Stimulated activated naive CD8-positive, alpha-beta T cell treated with anti-CD3 and anti-CD28 coated beads, Interleukin-15, Interleukin-2, amounts not matched to agents 100 U/mL and 50 U/mL, for 24 hours (primary cell): ENCODE data around the gene IDE.
"Not testable (repeated sequence)": the region's sequence is repeated elsewhere in the genome, so short reads cannot be mapped to it uniquely, and the experiment has no call there.

Experiments
- ATAC-seq: fragments of 150-1000 bp; cut with Tn5 transposase; one replicate; pipeline ENCODE4 v1.10.0; 2021
- DNase-seq: peaks from one replicate; pipeline ENCODE4 v3.0.0; 2021

The IDE gene

DNA sequence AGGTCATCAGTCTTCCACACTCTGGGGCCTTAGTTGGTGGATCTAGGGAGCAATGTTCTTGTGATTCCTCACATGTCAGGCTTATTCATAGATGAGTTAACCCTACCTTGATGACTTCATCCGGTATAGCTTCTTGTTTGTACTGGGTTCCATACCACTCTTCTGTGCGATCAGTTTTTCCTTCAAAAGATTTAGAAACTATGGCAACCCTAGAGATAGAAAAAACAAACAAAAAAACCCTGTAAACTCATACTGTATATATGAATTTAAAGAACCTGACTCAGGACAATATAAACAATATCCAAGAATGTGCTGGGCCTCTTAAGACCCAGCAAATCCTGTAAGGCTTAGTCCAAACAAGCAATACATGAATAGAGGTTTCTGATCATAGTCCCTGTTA is 83.5 kb downstream of the IDE start:
- DNase-seq (no peak), ATAC-seq (no peak)

GRCh38 chr10:92486637-92487036 is 87.3 kb downstream of the IDE start:
- ATAC-seq (no peak), DNase-seq (no peak)

GRCh38 chr10:92483539-92483938 is 90.4 kb downstream of the IDE start:
- no peak for ATAC-seq

DNA sequence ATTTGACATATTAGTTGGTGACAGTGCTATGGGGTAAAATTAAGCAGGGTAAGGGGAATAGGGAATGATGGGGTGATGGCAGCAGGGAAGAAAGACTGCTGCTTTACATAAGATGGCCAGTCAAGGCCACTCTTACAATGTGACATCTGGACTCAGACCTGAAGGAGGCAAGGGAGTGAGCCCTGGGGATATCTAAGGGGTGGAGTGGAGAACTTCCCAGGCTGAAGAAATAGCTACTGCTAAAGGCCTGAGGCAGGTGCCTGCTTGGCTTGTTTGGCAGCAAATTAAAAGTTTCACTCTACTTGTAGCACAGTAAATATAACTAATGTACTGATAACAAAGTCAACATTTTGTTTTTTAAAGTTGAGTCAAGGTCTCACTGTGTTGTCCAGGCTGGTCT is 93.5 kb downstream of the IDE start:
- DNase-seq (no peak), ATAC-seq (no peak)

More at GRCh38 chr10:92483539-92483938, 90.4 kb downstream of the IDE start:
- no peak for DNase-seq

DNA sequence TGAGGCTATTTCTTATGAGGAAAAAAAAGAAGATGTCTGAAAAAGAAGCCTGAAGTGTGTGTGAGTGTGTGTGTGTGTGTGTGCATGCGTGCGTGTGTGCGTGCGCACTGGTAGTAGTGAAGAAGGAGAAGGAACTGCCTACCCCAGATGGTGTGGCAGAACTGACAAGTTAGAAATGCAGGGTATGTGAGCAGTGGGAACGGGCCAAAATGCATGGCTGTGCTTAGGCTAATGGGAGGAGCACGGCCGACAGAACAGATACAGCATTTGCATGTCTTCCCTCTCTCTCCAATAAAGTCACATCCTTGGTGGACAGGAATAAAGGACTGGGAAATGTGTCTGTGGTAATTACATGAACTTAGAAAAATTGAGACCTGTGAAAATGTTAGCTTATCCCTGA is 94.3 kb downstream of the IDE start:
- ATAC-seq: no peak

GRCh38 chr10:92478536-92478935 is 95.4 kb downstream of the IDE start:
- no peak for ATAC-seq
- DNase-seq: no peak

More for the DNA sequence above, 94.3 kb downstream of the IDE start:
- no peak for DNase-seq

DNA sequence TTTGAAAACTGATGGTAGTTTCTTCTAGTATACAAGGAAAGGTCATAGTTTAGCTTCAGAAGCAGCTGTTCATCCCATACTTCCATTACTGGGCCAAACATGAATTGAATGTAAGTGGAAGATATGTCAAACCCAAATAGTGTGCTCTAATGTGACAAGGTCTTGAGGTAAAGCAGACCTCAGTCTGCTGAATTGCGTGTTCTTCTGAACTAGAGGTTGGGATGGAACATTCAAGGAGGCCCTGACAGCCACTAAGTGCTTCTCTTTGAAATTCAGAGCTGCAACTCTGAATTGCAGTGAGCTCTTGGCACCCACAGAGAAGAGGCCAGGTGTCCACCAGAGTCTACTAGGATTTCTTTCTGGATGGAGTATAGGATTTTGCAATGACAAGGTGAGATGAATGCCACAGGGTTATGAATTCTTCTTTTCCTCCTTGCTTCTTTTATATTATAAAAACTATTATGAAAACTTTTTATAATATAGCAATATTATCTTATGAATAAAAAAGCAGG is 98.5 kb downstream of the IDE start:
- no peak for DNase-seq
- no peak for ATAC-seq

GRCh38 chr10:92470026-92470425 is 103.9 kb downstream of the IDE start:
- ATAC-seq (no peak), DNase-seq (no peak)

DNA sequence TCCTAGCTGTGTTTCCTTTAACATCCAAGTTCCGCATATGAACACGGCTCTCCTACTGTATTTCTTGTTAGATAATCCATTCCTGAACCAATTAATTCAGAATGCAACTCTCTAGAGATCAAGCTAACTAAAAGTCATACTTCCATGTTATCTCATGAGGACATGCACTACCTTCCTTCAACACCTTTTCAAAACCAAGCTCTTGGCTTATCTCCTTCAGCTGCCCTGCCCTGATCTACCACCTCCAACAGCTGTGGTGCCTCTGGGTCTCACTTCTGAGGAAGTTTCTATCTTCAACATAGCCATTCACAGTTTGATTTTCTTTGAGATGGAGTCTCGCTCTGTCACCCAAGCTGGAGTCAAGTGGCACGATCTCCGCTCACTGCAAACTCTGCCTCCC is 109.5 kb downstream of the IDE start:
- DNase-seq (no peak), ATAC-seq (no peak)

GRCh38 chr10:92463582-92463981 is 110.3 kb downstream of the IDE start:
- ATAC-seq (no peak), DNase-seq (no peak)

GRCh38 chr10:92454955-92455354 is 118.9 kb downstream of the IDE start:
- ATAC-seq, DNase-seq: not testable (repeated sequence)

- ATAC-seq (no peak), DNase-seq (no peak)
These were observed 121.6 kb downstream of the IDE start for GRCh38 chr10:92452313-92452712.

GRCh38 chr10:92451431-92451830 is 122.5 kb downstream of the IDE start:
- no peak for DNase-seq
- no peak for ATAC-seq

GRCh38 chr10:92450896-92451295 is 123.0 kb downstream of the IDE start:
- no peak for DNase-seq
- no peak for ATAC-seq

DNA sequence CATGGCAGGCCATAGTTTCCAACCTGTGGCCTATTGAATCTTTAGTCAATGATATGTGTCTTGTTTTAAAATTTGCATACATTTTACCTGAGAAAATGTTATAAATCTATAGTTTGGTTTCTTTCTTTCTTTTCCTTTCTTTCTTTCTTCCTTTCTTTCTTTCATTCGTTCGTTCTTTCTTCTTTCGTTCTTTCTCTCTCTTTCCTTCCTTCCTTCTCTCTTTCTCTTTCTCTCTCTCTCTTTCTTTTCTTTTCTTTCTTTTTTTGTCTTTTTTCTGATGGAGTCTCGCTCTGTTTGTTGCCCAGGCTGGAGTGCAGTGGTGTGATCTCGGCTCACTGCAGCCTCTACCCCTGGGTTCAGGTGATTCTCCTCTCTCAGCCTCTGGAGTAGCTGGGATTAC is 133.3 kb downstream of the IDE start:
- ATAC-seq (no peak), DNase-seq (no peak)

DNA sequence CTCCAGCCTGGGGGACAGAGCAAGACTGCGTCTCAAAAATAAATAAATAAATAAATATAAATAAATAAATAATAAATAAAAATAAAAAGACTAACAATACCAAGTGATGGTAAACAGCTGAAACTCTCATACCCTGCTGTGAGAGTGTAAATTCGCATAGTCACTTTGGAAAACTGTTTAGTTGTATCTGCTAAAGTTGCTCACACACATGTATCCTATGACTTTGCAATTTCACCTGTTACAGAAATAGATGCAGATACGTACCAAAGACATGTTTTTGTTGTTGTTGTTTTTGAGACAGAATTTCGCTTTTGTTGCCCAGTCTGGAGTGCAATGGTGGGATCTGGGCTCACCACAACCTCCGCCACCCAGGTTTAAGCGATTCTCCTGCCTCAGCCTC is 135.7 kb downstream of the IDE start:
- ATAC-seq: no peak
- no peak for DNase-seq

- no peak for DNase-seq
- no peak for ATAC-seq
These were observed 137.3 kb downstream of the IDE start for GRCh38 chr10:92436611-92437010.

DNA sequence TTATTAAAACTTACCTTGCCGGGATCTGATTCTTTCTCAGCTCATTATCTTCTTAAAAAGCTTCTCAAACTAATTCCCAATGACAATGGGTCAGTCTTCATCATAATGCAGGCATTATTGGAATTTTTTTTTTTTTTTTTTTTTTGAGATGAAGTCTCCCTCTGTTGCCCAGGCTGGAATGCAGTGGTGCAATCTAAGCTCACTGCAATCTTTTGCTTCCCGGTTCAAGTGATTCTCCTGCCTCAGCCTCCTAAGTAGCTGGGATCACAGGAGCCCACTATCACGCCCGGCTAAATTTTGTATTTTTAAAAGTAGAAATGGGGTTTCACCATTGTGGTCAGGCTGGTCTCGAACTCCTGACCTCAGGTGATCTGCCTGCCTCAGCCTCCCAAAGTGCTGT is 137.8 kb downstream of the IDE start:
- not testable (repeated sequence) for DNase-seq, ATAC-seq

- no peak for ATAC-seq
- DNase-seq: no peak
These were observed 139.5 kb downstream of the IDE start for GRCh38 chr10:92434385-92434784.

GRCh38 chr10:92432596-92432995 is 141.3 kb downstream of the IDE start:
- DNase-seq: no peak
- no peak for ATAC-seq

GRCh38 chr10:92430103-92430502 is 143.8 kb downstream of the IDE start:
- no peak for DNase-seq
- no peak for ATAC-seq

DNA sequence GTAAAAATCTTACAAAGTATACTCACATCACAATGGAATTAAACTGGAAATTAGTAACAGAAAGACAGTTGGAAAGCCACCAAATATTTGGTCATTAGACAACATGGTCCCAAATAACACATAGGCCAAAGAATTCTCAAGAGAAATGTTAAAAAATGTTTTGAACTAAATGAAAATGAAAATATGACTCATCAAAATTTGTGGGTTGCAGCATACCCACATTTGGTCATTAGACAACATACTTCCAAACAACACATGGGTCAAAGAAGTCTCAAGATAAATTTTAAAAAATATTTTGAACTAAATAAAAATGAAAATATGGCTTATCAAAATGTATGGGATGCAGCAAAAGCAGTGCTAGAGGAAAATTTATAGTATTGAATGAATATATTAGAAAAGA is 152.3 kb downstream of the IDE start:
- ATAC-seq (no peak), DNase-seq (no peak)

DNA sequence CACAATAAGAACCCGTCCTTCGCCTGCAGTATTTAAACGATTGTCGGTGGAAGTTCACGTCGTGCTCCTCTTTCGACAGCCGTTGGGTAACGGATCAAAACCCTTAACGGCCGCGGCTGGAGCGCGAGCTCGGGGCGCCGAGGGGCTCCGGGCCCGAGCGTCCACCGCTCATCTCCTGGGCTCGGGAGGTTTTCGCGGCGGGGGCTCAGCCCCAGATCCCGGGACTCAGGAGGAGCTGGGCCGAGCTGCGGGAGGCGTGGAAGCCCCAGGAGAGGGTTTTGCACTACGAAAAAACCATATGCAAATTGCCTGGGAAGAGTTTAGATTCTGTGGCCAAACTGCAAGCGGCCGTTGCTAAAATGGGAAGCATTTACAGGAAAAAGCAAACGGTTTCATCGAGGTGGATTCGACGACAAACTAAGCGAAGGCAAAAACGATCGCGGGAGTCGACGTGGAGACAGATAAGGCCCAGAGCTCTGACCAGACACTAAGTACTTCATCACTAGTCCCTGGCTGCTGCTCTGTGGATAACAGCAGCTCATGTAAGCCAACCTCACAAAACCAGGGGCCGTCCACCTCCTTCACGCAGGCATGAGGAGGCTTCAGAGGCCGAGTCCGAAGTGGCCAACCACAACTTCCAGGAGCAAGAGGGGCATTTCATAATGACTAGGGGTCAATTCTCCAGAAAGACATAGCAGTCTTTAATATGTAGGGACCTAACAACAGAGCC is 153.2 kb downstream of the IDE start:
- ATAC-seq: no peak
- no peak for DNase-seq
